ENCODE results near the gene PIGT. TPM values are rescaled to one million over a fixed set of nuclear protein-coding genes. Genes with fewer than 3 reads are reported as not detected.
A peak's percentile ranks its signal among the peaks of the same experiment; 100 is the strongest.

Gene PIGT
- total RNA-seq, 1 donor from 2014 or later: 80.6 TPM

GRCh38 chr20:45370571-45371160 is 45.3 kb upstream of the PIGT start:
- Mint-ChIP-seq H3K36me3 (peaks cover 10% of the 10 kb centered on the region), H3K27me3 (no peaks in the 10 kb centered on the region), H3K9me3 (no peaks in the 10 kb centered on the region), H3K27ac (peak overlapping the region; percentile 5), H3K4me1 (ENCODE audit: unreplicated experiment) (no peaks in the 10 kb centered on the region), H3K4me3 (no peak overlapping the region)
- no peak for DNase-seq (ENCODE audit: extremely low spot score, unreplicated experiment)
- no peak for TF ChIP-seq CTCF (conservative IDR thresholded peaks at IDR 0.05)

- Mint-ChIP-seq H3K27me3 (no peaks in the 10 kb centered on the region), H3K27ac (no peak overlapping the region), H3K9me3 (no peaks in the 10 kb centered on the region), H3K4me1 (ENCODE audit: unreplicated experiment) (no peaks in the 10 kb centered on the region), H3K36me3 (peaks cover 4% of the 10 kb centered on the region), H3K4me3 (peak overlapping the region; percentile 1)
- no peak for TF ChIP-seq CTCF (conservative IDR thresholded peaks at IDR 0.05)
- no peak for DNase-seq (ENCODE audit: extremely low spot score, unreplicated experiment)
These were observed 43.7 kb upstream of the PIGT start for GRCh38 chr20:45372241-45372640.

- Mint-ChIP-seq H3K9me3 (no peaks in the 10 kb centered on the region), H3K27ac (no peak overlapping the region), H3K36me3 (peaks cover 4% of the 10 kb centered on the region), H3K27me3 (no peaks in the 10 kb centered on the region), H3K4me1 (ENCODE audit: unreplicated experiment) (no peaks in the 10 kb centered on the region), H3K4me3 (peak overlapping the region; percentile 87)
- no peak for TF ChIP-seq CTCF (conservative IDR thresholded peaks at IDR 0.05)
- no peak for DNase-seq (ENCODE audit: extremely low spot score, unreplicated experiment)
These were observed 43.1 kb upstream of the PIGT start for GRCh38 chr20:45372646-45373352.

- TF ChIP-seq CTCF (conservative IDR thresholded peaks at IDR 0.05): peak; percentile 79
- Mint-ChIP-seq H3K4me1 (ENCODE audit: unreplicated experiment) (no peaks in the 10 kb centered on the region), H3K36me3 (peaks cover 4% of the 10 kb centered on the region), H3K27ac (peak overlapping the region; percentile 11), H3K4me3 (peak overlapping the region; percentile 87), H3K9me3 (no peaks in the 10 kb centered on the region), H3K27me3 (no peaks in the 10 kb centered on the region)
- peak; percentile 84 for DNase-seq (ENCODE audit: extremely low spot score, unreplicated experiment)
These were observed 42.4 kb upstream of the PIGT start for GRCh38 chr20:45373353-45374100.

- Mint-ChIP-seq H3K36me3 (peaks cover 4% of the 10 kb centered on the region), H3K4me1 (ENCODE audit: unreplicated experiment) (no peaks in the 10 kb centered on the region), H3K27ac (peak overlapping the region; percentile 11), H3K4me3 (peak overlapping the region; percentile 87), H3K9me3 (no peaks in the 10 kb centered on the region), H3K27me3 (no peaks in the 10 kb centered on the region)
- TF ChIP-seq CTCF (conservative IDR thresholded peaks at IDR 0.05): peak; percentile 12
- DNase-seq (ENCODE audit: extremely low spot score, unreplicated experiment): no peak
These were observed 41.9 kb upstream of the PIGT start for GRCh38 chr20:45374101-45374467.
